ENCODE data around the gene PTPRG.

Gene PTPRG

DNA sequence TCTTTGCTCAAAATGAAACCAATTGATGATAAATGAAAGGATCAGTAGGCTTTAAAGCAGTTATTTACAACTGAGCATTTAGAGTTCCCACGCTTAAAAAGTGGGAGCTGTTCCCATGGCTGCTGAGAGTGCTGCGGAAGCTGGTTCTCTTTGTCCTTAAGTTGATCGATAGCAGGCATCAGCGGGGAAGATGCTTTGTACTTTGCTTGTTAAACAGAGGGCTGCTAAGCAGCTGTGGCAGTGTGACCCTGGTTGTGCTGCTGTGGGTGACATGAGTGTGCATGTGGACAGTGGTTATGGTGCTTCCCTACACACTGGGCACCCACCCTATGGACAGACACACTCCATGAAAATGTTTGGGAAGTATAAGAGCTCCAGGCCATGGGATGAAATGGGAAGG, 96.3 kb downstream of the PTPRG start:
- no peak for DNase-seq (ENCODE audit: low spot score)

DNA sequence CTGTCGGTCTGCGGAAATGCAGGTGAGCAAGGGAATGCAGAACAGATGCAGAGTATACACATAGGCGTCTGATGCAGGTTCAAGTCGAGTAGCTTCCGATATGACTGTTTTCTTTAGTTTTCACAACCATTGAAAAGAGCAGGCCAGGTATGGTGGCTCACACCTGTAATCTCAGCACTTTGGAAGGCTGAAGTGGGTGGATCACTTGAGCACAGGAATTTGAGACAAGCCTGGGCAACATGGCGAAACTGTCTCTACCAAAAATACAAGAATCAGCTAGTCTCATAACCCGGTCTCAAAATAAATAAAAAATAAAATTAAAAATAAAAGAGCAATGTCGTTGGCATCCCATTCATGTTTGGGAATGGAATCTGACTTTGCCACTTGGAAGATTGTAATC, 101.5 kb downstream of the PTPRG start:
- no peak for DNase-seq (ENCODE audit: low spot score)

DNA sequence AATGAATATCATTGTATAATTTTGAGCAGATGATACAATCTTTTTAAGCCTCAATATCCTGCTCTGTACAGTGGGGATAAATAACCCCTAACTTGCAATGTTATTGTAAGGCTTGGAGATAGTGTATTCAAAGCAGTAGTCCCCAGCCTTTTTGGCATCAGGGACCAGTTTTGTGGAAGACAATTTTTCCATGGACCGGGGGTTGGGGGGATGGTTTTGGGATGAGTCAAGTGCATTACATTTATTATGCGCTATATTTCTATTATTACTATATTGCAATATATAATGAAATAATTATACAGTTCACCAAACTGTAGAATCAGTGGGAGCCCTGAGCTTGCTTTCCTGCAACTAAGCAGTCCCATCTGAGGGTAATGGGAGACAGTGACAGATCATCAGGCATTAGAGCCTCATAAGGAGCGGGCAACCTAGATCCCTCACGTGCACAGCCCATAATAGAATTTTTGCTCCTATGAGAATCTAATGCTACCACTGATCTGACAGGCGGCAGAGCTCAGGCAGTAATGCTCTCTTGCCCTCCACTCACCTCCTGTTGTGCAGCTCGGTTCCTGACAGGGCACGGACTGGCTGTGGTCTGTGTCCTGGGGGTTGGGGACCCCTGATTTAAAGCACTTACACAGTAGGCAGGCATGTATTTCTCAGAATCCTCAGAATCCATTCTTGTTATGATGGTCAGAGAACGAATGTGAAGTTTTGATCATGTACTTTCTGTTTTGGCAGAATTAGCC, 102.2 kb downstream of the PTPRG start:
- no peak for DNase-seq (ENCODE audit: low spot score)

DNA sequence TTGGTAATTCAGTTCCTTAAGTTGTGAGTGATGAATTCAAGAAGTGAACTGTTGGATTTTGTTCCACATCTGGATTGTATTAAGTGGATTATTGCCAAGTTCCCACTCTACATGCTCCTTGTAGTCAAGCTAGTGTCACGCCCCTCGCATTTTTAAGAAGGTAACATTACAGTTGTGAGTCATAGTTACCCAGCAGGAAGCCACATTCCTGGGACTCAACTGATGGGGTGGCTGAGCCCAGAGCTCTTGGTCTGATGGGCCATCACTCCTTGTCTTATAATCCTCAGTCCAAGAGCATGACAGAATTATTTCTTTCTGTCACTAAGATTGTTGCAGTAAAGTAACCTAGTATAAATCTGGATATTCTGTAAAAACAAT, 102.7 kb downstream of the PTPRG start:
- DNase-seq (ENCODE audit: low spot score), result no peak

DNA sequence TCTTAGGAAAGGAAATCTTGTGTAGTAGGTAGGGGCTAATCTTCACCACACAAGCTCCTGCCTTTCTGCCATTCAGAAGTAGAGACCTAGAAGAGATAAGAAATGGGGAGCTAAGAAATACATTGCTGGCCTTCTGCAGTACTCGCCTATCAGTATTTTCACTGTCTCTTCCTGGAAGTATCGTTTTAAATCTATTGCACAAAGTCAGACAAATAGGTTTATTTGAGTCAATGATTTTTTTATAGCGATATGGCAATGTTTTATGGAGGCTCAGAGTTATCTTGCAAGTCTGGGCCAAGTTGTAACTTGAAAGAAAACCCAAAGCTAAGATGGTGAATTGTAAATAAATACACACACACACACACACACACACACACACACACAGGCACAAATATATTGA, 103.8 kb downstream of the PTPRG start:
- no peak for DNase-seq (ENCODE audit: low spot score)

DNA sequence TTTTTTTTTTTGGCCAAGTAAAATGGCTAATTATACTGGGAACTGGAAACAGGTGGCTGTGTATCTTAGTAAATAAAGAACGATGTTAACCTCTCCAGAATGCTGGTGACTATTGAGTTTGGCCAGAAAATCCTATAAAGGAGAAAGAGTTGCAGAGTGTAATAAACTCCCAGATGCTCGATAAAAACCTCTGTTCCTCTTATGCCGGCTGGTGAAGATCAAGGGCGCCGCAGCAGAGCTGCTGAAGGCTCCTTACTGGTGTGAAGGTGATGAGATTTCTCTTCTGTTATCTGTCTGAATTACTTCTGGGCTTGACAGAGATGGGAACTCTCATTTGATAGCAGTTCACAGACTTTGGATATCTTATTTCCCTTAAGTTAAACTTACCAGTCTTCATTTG, 104.6 kb downstream of the PTPRG start:
- no peak for DNase-seq (ENCODE audit: low spot score)

DNA sequence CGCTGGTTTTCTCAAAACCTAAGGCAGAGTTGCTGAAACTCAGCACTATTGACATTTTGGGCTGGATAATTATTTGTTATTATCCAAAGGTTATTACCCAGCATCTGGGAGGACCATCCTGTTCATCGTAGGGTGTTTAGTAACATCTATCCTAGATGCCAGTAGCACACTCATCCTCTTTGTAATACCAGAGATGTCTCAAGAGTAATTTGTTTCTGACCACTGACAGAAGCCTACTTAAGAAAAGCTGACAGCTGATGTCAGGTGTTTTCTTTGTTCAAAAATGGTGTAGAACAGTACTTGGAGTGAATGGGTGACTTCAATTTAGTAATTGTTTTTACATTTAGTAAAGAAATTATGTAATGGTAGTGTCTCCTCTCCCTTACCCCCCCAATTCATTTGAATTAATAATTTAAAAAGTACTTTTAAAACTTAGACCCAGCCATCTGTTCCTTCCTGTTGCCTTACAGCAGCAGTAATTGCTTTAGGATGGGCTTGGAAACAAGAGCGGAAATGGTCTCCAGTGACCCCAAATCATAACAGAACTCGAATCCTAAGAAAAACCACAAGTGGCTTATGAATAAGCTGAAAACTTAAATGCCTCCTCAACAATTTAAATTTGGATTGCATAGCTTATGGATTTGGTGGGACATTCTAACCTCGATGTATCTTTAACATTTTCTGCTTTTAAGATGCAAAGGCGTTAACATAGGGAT, 105.4 kb downstream of the PTPRG start:
- DNase-seq (ENCODE audit: low spot score), result no peak

DNA sequence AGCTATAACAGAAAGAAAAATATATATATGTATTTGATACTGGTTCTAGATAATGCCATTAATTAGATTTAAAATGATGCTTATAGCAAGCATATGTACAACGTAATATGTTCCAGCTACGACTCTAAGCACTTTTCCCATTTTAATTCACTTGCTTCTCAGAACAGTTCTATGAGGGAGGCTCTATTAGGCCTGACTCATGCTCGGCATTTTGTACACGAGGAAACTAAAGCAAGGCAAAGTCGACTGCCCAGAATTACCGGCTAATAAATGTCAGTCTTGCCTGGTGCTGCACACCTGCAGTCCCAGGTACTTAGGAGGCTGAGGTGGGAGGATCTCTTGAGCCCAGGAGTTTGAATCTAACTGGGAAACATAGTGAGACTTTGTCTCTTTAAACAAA, 106.0 kb downstream of the PTPRG start:
- no peak for DNase-seq (ENCODE audit: low spot score)

DNA sequence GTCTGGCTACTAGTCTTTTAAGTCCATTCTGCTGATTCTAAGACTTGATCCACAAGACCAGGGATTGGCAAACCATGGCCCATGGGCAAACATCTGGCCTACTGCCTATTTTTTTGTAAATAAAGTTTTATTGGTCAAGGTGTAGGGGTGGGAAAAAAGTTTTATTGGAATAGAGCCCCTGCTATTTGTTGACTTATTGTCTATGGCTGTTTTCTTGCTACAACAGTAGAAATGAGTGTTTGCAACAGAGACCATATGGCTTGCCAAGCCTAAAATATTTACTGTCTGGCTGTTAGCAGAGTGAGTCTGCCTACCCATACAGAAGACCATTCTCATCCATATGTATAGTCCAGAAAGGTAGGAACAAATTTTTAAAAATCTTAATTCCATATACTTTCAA, 106.4 kb downstream of the PTPRG start:
- no peak for DNase-seq (ENCODE audit: low spot score)

DNA sequence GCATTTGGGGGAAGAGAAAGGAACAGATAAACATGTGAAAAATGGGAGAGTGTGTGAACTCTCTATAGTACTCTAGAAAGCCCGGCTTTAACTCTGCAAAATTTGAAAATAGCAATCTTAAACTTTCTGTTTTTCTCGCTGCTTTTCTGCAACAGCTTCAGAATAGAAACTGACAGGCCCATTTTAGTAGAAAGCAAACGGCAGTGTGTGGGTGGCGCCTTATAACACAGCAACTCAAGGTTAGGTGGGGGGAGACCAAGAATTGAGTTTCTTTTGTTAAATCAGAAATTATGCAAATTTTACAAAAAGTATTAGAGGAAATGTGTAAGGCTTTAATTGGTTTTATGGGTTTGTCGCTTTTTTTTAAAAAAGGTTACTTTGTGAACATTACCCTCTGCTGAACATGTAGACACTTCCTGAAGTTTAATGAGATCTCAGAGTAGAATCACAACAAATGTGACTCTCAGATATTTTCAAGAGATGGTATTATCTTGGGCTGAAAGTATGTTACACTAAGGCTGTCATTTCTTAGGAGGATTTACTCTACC, 107.0 kb downstream of the PTPRG start:
- no peak for DNase-seq (ENCODE audit: low spot score)

DNA sequence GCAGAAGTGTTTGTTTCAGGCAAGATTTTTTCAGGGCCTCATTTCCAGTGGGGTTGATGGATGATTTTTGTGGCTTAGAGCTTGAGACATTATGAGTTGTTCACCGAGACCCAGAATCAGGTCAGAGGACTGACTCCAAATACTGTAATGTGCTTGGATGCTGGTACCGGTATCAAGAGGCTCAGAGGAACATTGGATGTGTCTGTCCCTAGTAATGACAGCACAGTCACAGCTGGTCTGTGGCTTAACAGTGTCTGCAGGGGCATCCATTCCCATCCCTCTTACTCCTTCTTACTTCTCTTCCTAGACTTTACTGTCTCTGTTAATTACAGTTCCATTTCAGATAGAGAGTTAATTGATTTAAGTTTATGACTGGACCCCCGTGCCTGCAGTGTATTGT, 107.8 kb downstream of the PTPRG start:
- no peak for DNase-seq (ENCODE audit: low spot score)

DNA sequence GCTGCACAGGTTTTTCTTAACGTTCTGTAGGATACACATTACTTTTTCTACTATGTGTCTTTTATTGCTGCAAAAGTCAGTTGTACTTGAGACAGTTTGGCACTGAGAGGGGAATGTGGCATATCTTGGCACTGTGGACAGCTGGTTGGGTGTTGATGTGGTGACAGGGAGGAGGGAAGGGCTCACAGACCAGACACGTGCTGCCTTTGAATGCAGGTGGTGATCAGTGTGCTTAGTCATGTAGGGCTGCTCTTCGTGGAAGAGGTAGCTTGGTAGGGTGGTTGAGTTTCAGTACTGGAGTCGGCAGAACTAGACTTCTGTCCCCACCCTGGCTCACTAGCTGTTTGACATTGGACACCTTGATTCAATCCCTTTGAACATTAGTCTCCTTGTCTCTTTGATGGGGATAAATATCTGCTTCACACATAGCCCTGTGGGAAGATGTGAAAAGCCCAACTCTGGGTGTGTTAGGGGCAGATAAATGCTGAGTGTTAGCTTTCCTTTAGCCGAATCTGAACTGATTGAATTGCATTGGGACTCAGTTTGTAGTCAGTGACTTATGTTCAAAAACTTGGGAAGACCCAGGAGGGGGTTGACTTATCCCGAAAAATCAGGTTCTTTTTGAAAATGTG, 108.4 kb downstream of the PTPRG start:
- no peak for DNase-seq (ENCODE audit: low spot score)

DNA sequence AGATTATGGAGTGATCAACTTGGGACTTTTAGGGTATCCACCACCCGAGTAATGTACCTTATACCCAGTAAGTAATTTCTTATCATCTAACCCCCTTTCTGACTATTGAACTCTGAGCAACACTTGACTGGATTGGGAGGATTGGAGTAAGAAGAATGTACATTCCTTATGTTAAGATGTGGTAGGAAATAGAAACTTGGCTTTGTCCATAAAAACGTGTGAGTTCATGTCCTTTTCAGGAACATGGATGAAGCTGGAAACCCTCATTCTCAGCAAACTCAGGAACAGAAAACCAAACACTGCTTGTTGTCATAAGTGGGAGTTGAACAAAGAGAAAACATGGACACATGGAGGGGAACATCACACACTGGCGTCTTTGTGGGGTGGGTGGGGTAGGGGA, 112.3 kb downstream of the PTPRG start:
- DNase-seq (ENCODE audit: low spot score), result no peak

DNA sequence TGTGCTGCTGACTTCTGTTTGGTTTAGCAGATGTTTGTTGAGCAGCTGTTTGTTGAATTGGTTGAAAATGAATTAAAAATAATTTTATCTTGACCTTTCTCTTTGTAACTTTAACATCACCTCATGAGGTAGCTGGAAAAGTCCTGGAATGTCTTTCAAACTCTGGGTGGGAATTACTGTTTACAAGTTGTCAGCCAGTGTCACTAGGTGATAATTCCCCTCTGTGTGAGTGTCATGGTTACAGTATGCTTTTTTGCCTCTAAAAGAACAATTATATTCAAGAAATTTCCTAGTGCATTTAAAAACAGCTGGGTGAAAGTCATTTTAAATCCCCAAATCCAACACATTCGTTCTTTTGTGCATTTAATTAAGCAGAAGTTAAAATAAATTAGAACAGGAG, 113.2 kb downstream of the PTPRG start:
- no peak for DNase-seq (ENCODE audit: low spot score)

DNA sequence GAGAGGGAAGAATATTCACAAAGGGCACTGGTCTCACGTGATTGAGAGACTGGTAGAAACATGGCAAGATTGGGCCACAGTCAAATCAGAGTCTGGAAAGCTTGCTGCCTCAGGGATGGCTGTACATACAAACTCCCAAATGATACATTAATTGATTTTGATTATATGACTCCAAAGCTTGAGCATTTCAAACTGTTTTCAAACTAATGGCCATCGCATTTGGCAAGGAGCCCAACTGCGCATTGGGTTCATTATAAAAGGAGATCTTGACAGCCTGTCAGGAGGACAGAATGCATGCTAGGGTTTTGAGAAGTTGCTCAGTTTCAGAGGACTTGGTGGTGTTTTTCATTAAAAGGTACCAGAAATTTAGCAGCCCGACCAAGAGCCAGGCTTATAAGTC, 117.7 kb downstream of the PTPRG start:
- no peak for DNase-seq (ENCODE audit: low spot score)

DNA sequence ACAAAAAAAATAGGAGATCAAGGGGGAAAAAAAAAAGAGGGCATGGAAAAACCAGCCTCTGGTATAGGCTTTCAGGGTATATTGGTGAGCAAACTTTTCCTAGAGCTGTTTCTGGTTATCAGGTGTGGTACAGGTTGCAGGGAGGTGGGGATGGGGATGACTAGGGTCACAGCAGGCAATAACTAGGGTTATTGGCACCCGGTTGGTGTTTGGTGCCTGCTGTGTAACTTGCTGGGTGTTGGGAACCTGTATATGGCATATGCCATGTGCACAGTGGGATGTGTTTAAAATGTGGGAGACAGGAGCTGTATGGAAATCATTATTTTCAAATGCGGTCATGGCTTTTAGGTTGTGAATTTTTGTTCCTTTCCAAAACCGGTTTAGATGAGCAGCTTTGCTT, 119.2 kb downstream of the PTPRG start:
- DNase-seq (ENCODE audit: low spot score), result no peak

DNA sequence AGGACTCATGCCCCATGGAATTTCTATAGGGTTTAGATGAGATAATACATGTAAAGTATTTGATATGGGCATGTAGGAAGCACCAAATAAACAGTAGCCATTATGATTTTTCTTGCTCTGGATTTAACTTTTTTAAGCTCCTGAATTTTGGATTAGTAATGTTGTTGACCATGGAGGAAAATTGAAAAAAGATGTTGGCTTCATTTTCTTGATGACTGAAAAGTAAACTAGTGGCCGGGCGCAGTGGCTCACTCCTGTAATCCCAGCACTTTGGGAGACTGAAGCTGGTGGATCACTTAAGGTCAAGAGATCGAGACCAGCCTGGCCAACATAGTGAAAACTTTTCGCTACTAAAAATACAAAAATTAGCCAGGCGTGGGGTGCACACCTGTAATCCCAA, 120.3 kb downstream of the PTPRG start:
- no peak for DNase-seq (ENCODE audit: low spot score)

DNA sequence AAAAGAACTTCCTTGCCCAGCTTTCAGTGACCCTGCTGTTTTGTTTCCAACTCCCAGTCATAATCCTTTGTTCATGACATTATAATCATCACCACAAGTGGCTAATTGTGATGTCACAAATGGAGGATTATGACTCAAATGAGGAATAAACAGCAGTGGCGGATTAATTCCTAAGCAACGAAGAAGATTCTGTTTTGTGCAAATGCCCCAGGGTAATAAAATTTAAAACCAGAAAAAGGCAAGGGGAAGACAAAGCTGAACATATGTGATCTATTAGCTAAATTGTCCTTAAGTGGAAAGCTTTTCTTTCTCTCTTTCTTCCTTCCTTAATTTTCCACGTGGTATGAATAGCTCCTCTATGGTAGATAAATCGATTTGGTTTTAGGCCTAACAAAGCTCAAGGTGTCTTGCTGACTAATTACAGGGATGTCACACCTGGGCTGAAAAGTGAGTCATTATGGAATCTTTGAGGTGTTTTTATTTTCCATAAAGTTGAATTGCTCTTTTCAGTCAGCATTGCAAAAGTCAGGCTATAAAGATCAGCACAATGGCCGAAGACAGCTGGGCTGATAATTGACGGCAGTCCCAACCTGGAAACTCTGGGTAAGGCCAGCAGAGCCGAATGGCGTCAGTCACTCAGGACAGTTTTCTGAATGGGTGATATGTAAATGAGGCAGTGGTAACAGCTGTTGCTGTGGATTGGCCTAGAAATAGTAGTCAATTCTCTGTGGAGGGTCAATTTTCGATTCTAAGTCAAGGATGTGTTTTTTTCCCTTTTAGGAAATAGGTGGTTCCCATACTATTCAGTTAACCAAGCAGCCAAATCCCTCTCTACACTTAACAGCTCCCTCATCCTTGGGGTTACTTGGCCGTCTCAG, 121.5 kb downstream of the PTPRG start:
- no peak for DNase-seq (ENCODE audit: low spot score)

DNA sequence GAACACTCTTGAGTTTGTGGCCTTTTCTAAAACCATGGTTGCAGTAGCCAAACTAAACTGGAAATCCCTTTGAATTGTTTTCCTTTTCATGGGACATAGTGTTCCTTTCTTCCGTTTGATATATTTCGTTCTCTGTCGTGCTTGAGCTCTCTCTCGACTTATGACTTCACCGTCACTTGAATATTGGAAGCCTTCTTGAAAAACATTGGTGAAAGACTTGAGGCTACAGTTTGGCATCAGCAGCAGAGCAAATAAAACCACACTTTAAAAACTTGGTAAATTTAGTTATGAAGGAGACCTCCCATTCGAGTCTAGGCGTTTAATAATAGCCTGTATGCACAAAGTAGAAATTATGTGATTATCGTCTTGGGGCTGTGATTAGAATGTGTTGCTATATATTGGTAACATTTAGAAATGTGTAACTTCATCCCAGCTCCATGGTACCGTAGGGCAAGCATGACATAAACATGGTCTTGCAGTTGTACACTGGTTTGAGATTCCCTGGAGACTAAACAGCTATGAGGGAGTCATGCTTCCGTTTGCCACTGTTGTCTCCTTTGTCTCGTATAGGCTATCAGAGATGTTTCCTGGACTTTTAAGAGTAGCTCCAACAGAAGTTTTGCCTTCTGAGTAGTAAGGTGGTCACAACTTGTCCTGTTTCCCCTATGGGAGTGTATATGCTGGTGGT, 122.3 kb downstream of the PTPRG start:
- no peak for DNase-seq (ENCODE audit: low spot score)

DNA sequence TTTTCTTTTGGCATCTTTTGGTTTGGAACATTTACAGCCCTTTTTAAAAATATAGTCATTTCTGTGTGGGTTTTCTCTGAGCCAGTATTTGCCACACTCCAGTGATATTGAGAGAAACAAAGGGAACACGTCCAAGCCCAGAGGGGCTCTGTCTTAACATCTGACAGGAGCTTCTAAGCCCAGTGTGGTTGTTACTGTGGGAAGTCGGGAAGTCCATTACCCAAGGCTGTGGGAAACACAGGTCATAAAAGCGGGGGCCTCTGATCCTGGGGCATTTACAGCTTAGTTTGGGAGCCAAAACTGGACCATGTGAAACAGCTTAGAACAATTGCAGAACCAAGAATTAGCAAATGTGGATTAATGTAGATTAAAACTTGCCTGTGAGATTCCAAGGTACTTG, 123.0 kb downstream of the PTPRG start:
- no peak for DNase-seq (ENCODE audit: low spot score)

DNA sequence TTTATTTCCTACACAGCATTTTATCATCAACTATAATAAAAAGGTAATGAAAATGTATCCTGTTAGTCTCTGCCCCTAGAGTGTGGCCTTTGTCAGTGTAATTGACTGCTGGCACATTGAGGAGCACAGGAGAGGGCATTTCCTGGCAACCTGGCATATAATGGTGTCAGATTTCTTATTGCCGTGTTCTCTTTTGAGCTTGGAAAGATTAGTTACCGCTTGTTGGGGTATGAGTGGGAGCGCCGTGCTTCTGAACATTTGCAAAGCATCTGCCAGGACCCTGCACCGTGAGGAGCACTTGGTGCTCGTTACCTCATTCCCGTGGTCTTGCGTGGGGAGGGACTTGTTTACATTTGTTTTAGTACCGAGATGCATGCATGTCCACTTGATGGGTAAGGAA, 124.4 kb downstream of the PTPRG start:
- DNase-seq (ENCODE audit: low spot score), result no peak

DNA sequence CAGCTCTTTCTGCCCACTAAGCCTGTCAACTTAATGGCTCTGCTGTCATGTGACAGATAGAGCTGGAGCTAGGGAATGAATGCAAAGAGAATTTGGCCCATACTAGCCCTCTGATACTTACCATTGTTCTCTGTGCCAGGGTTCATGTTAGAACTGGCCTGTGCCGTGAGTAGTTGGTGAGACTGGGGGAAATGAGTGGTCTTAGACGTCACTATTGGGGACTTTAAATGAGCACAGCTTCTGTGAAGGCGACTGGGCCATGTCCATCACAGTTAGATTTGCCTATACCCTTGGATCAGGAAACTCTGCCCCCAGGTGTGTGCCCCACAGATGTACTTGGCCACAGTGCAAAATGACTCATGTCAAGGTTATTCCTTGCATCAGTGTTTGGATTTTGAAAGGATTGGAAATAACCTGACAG, 124.9 kb downstream of the PTPRG start:
- DNase-seq (ENCODE audit: low spot score), result no peak

Data from CD4-positive, alpha-beta T cell treated with Interleukin-15 for 4 hours (primary cell).